Thoracic aorta (tissue), 2 donors: Measurements from ENCODE around the gene CLTCL1. TPM values are rescaled to one million over a fixed set of nuclear protein-coding genes. Genes with fewer than 3 reads are reported as not detected.
"Not testable (repeated sequence)": the region's sequence is repeated elsewhere in the genome, so short reads cannot be mapped to it uniquely, and the experiment has no call there.

Source experiments
- ATAC-seq: fragments of 150-250 bp; one replicate; pipeline ENCODE4 v1.8.0; 2017; ENCODE audit warnings: low read depth; ENCODE audit not compliant: insufficient number of reproducible peaks, low FRiP score
- DNase-seq: peaks from one replicate; pipeline ENCODE4 v3.0.0-alpha.2; 2020; ENCODE audit warnings: low spot score
- H3K27ac ChIP-seq, 2 donors: fragments of 200-600 bp; sonication (generic); 1 replicate in 1 of 2; 2 replicates in 1 of 2; pipeline ENCODE4 v1.5.1; 2016; ENCODE audit warnings: mild to moderate bottlenecking in 2 of 2, moderate library complexity in 2 of 2
- H3K27me3 ChIP-seq: fragments of 200-600 bp; sonication (generic); replicated peaks from 2 replicates; pipeline ENCODE4 v1.6.0; 2016; ENCODE audit warnings: mild to moderate bottlenecking; ENCODE audit not compliant: insufficient read depth
- H3K36me3 ChIP-seq: fragments of 200-600 bp; sonication (generic); one replicate; pipeline ENCODE4 v1.5.1; 2016
- H3K4me1 ChIP-seq, 2 donors: fragments of 200-600 bp; sonication (generic); 1 replicate in 1 of 2; 2 replicates in 1 of 2; pipeline versions ENCODE4 v1.5.1 to v1.6.0; 2016; ENCODE audit warnings: low read depth in 2 of 2, mild to moderate bottlenecking in 1 of 2; ENCODE audit not compliant: control insufficient read depth in 1 of 2
- H3K4me3 ChIP-seq: fragments of 200-600 bp; sonication (generic); 2 replicates; pipeline ENCODE4 v1.5.1; 2016; ENCODE audit warnings: mild to moderate bottlenecking
- H3K9me3 ChIP-seq: fragments of 200-600 bp; sonication (generic); 2 replicates; pipeline ENCODE4 v1.5.1; 2016
- total RNA-seq, 2 donors: library from RNA; depleted of rRNA; stranded (reverse); fragments of >200 nt; gene quantifications; one replicate each; pipeline versions ENCODE4 v1.1.0 to v1.2.3, GENCODE V29; 2016
- TF ChIP-seq, protein P1 (sequence below): fragments of 200-600 bp; sonication (generic); IDR thresholded peaks from one replicate; pipeline ENCODE4 v1.5.1; 2019; ENCODE audit warnings: antibody characterized with exemption

The CLTCL1 gene
- total RNA-seq, 2 donors from 2014 or later: 5.3 to 6.1 TPM

DNA sequence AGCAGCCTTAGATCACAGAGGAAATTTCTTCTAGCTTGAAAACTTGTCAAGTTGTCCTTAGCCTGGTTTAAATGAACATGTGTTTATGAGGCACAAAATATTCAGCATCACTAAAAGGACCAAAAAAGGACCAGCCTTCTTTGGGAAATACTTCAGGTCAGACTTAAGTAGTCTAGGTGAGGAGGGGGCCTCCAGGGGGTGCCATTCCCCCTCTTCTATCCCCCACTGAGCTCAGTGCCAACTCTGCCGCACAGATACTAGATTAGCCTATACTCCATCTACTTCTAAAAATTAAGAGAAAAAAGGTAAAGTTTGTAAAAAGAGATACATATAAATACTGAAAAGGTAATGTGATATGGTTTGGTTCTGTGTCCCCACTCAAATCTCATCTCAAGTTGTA, 20.6 kb downstream of the CLTCL1 start:
- Histone ChIP-seq H3K4me3 (no peak overlapping the region), H3K27me3 (no peaks in the 10 kb centered on the region), H3K36me3 (peaks cover 2% of the 10 kb centered on the region), H3K27ac (no peak overlapping the region), H3K4me1 (no peaks in the 10 kb centered on the region), H3K9me3 (no peaks in the 10 kb centered on the region)
- DNase-seq (no peak), ATAC-seq (no peak)
- TF ChIP-seq, protein P1, sequence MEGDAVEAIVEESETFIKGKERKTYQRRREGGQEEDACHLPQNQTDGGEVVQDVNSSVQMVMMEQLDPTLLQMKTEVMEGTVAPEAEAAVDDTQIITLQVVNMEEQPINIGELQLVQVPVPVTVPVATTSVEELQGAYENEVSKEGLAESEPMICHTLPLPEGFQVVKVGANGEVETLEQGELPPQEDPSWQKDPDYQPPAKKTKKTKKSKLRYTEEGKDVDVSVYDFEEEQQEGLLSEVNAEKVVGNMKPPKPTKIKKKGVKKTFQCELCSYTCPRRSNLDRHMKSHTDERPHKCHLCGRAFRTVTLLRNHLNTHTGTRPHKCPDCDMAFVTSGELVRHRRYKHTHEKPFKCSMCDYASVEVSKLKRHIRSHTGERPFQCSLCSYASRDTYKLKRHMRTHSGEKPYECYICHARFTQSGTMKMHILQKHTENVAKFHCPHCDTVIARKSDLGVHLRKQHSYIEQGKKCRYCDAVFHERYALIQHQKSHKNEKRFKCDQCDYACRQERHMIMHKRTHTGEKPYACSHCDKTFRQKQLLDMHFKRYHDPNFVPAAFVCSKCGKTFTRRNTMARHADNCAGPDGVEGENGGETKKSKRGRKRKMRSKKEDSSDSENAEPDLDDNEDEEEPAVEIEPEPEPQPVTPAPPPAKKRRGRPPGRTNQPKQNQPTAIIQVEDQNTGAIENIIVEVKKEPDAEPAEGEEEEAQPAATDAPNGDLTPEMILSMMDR: no peak

DNA sequence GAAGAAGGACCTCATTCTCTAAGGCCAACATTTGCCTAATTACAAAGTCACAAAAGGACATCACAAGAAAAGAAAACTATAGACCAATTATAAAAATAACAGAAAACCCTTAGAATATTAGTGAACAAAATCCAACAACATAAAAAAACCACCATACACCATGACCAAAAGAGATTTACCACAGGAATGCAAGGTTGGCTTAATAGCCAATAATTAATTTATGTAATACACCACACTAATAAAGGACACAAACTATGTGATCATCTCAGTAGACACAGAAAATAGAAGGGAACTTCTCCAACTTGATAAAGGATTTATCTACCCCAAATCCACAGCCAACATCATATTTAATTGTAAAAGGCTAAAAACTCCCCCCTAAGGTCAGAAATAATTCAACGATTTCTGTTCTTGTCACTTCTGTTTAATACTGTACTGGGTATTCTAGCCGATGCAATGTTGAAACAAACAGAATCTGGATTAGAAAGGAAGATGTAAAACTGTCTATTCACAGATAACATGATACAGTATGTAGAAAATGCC, 24.9 kb downstream of the CLTCL1 start:
- ATAC-seq: no peak
- H3K27me3 ChIP-seq: no peaks in the 10 kb centered on the region
- DNase-seq: no peak
- no peaks in the 10 kb centered on the region for H3K36me3 ChIP-seq
- no peak overlapping the region for H3K4me3 ChIP-seq
- TF ChIP-seq, protein P1: no peak
- H3K9me3 ChIP-seq: no peaks in the 10 kb centered on the region
- no peak overlapping the region for H3K27ac ChIP-seq
- no peaks in the 10 kb centered on the region for H3K4me1 ChIP-seq

DNA sequence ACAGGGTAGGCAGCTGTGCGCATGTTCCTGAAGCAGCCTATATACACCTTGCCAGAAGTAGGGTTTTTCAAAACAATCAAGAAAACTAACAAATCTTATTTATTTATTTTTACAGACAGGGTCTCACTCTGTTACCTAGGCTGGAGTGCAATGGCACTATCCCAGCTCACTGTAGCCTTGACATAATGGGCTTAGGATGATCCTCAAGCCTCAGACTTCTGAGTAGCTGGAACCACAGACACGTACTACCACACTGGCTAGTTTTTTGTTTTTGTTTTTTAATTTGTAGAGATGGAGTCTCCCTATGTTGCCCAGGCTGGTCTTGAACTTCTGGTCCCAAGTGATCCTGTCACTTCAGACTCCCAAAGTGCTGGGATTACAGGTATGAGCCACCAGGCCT, 25.7 kb downstream of the CLTCL1 start:
- DNase-seq (no peak), ATAC-seq (no peak)
- no peaks in the 10 kb centered on the region for H3K36me3 ChIP-seq
- no peak overlapping the region for H3K27ac ChIP-seq
- H3K27me3 ChIP-seq: no peaks in the 10 kb centered on the region
- no peaks in the 10 kb centered on the region for H3K4me1 ChIP-seq
- TF ChIP-seq, protein P1: no peak
- H3K4me3 ChIP-seq: no peak overlapping the region
- no peaks in the 10 kb centered on the region for H3K9me3 ChIP-seq

DNA sequence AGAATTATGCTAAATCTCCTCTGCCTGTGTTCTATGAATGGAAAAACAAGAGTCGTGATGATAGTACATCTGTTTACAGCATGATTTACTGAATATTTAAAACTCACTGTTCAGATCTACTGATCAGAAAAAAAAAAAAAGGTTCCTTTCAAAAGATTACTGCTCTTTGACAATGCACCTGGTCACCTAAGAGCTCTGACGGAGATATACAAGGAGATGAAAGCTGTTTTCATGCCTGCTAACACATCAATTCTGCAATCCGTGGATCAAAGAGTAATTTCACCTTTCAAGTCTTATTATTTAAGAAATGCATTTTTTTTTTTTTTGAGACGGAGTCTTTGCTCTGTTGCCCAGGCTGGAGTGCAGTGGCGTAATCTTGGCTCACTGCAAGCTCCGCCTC, 30.7 kb downstream of the CLTCL1 start:
- Histone ChIP-seq H3K36me3 (no peaks in the 10 kb centered on the region), H3K27me3 (no peaks in the 10 kb centered on the region), H3K4me3 (no peak overlapping the region), H3K4me1 (no peaks in the 10 kb centered on the region), H3K27ac (no peak overlapping the region), H3K9me3 (no peaks in the 10 kb centered on the region)
- ATAC-seq: no peak
- DNase-seq: no peak
- TF ChIP-seq, protein P1: no peak

DNA sequence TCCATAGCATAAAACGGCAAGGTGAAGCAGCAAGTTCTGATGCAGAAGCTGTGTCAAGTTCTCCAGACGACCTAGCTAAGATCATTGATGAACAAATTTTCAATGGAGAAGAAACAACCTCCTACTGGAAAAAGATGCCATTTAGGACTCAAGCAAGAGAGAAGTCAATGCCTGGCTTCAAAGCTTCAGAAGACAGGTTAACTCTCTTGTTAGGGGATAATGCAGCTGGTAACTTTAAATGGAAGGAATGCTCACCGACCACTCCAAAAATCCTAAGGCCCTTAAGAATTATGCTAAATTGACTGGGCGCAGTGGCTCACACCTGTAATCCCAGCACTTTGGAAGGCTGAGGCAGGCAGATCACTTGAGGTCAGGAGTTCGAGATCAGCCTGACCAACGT, 31.3 kb downstream of the CLTCL1 start:
- no peaks in the 10 kb centered on the region for H3K36me3 ChIP-seq
- H3K27ac ChIP-seq: no peak overlapping the region
- DNase-seq: no peak
- peak overlapping the region; percentile 44 for H3K4me3 ChIP-seq
- H3K27me3 ChIP-seq: no peaks in the 10 kb centered on the region
- ATAC-seq: no peak
- TF ChIP-seq, protein P1: no peak
- no peaks in the 10 kb centered on the region for H3K9me3 ChIP-seq
- no peaks in the 10 kb centered on the region for H3K4me1 ChIP-seq

DNA sequence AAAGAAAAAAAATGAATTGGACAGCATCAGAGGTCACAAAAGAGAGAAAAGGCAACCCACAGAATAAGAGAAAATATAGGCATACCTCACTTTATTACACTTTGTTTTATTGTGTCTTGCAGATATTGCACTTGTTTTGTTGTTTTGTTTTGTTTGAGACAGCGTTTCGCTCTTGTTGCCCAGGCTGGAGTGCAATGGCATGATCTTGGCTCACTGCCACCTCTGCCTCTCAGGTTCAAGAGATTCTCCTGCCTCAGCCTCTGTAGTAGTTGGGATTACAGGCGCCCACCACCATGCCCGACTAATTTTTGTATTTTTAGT, 32.6 kb downstream of the CLTCL1 start:
- H3K4me1 ChIP-seq, H3K27ac ChIP-seq, ATAC-seq, H3K27me3 ChIP-seq, H3K36me3 ChIP-seq, H3K4me3 ChIP-seq, H3K9me3 ChIP-seq, DNase-seq: not testable (repeated sequence)
